GM23338 (cell line): ENCODE results near the gene ARL4D.

ENCODE experiments used
- EZH2 ChIP-seq: fragments of 200-600 bp; sonication (generic); IDR thresholded peaks from one replicate; pipeline ENCODE4 v1.8.0; 2017; ENCODE audit warnings: antibody characterized with exemption, mild to moderate bottlenecking, low read depth; ENCODE audit not compliant: unreplicated experiment
- STAT1 ChIP-seq: IDR thresholded peaks from one replicate; pipeline ENCODE4 v1.6.1; 2016; ENCODE audit warnings: antibody characterized with exemption; ENCODE audit not compliant: unreplicated experiment

DNA sequence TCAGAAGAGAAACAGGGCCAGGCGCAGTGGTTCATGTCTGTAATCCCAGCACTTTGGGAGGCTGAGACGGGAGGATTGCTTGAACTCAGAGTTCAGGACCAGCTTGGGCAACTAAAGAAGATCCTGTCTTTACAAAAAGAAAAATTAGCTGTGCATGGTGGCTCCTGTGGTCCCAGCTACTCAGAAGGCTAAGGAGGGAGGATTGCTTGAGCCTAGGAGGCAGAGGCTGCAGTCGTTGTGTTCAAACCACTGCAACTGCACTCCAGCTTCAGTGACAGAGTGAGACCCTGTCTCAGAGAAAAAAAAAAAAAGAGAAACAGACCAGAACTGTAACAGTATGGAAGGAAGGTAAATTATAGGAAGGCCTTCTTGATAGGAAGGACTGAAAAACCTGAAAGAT is 10.3 kb downstream of the ARL4D start:
- TF ChIP-seq EZH2 (no peak), STAT1 (no peak)
